GM18499 (cell line): Measurements from ENCODE around the gene HNMT.
"Not testable (repeated sequence)": the region's sequence is repeated elsewhere in the genome, so short reads cannot be mapped to it uniquely, and the experiment has no call there.

Experiments
- ATAC-seq: cut with Tn5 transposase; IDR thresholded peaks from one replicate; pipeline ENCODE4 v1.9.1; 2021; ENCODE audit warnings: moderate number of reproducible peaks; ENCODE audit not compliant: insufficient read depth, unreplicated experiment

The HNMT gene

DNA sequence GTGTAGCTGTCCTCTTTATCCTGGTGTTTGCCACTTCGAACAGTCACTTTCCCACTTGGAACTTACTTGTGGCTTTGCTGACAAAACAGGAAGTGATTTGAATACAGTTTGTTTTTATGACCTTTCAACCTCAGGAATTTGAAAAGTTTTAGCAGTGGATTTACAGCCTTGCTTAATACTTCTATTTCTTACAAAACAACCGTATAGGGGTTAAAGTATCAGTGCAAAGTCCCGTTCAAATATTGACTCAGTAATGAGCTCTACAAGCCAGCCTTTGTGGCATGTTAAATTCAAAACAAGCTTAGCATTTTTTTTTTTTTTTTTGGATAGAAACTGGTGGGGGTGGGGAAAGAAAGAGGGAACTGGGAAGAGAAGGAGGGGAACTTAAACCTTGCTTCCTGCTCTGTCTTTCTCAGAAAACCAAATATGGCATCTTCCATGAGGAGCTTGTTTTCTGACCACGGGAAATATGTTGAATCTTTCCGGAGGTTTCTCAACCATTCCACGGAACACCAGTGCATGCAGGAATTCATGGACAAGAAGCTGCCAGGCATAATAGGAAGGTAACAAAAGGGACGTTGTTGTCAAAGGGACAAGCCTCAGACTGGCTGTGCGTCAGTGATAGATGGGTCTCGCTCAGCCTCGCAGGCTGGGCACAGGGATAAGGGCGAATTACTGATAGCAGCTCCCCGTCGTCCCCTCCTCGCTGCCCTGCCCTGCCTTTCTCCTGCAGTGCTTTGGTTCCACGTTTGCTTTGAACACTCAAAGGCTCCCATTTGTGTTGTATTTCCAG lies at the start of gene HNMT:
HNMT (plus strand) TSS at position 408 of the 793 bp plus-strand sequence; CDS start at position 427, 19 bp downstream.
- ATAC-seq: no peak

- ATAC-seq: no peak
Measured at GRCh38 chr2:137921105-137921880, 43.0 kb upstream of the HNMT start.

DNA sequence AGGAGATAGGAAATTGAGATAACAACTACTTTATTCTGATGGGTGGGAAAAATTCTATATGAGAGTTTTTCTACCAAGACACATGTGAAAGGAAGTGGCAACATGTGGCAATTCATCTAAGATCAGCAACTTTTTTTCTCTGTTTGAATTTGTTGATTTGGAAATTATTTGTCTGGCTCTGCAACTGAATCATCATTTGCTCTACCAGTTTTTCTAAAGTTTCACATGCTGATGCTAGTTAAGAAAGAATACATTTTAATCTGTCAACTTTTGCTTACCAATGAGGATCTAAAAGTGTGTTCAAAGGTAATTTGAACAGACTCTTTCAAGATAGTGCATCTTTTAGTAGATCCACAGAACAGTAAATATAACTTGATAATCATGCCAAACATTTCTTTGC lies 42.1 kb upstream of the HNMT start:
- ATAC-seq: not testable (repeated sequence)

DNA sequence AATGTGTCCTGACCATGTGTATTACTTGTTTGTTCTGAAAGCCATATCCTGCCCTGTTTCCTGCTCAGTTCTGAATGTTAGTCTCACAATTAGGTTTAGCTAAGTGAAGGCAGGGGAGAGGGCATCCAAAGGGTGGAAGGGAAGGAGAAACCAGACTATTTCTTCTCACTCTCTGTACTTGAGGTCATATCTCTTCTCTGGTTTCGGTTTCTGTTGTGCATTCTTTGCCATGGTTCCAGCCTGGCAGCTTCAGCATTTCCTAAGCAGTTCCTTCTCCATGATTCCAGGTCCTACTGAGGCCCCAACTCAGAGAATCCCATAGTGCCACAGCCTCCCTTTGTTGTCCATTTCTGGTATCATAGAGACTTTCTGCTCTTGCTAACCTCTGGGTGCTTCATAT lies 40.3 kb upstream of the HNMT start:
- ATAC-seq: no peak

- ATAC-seq: no peak
Measured at GRCh38 chr2:137925599-137925998, 38.7 kb upstream of the HNMT start.

DNA sequence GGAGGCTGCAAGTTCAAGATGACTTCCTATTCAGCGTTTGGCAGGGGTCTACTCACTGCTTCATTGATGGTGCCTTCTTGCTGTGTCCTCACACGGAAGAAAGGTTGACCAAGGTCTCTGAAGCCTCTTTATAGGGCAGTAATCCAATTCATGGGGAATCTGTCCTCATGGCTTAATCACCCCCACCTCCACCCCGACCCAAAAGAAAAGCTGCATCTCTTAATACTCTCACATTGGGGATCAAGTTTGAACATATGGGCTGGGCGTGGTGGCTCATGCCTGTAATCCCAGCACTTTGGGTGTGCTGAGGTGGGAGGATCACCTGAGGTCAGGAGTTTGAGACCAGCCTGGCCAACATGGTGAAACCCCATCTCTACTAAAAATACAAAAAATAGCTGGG lies 36.4 kb upstream of the HNMT start:
- ATAC-seq: no peak

GRCh38 chr2:137928547-137929518 lies 35.4 kb upstream of the HNMT start:
- no peak for ATAC-seq

GRCh38 chr2:137929519-137929916 lies 34.8 kb upstream of the HNMT start:
- ATAC-seq: no peak

DNA sequence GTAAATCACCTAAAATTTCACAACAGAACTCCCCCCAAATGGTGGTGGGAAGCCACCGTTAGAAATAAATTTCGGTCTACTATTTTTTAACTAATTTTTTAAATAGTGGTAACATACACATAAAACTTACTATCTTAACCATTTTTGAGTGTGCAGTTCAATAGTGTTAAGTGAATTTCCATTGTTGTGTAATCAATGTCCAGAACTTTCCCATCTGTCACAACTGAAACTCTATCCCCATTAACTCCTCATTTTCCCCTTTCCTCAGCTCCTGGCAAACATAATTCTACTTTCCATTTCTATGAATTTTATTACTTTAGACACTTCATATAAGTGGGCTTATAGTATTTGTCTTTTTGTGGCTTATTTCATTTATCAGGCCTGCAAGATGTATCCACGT lies 34.1 kb upstream of the HNMT start:
- ATAC-seq: no peak

DNA sequence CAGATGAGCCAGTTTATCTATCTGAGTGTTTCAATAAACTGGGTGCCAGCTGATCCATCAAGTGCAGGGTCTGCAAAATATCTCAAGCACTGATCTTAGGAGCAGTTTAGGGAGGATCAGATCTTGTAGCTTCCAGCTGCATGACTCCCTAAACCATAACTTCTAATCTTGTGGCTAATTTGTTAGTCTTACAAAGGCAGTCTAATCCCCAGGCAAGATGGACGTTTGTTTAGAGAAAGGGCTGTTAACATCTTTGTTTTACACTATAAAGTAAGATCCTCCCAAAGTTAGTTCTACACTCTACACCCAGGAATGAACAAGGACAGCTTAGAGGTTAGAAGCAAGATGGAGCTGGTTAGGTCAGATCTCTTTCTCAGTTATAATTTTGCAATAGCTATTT lies 28.7 kb upstream of the HNMT start:
- no peak for ATAC-seq

GRCh38 chr2:137937246-137937645 lies 27.0 kb upstream of the HNMT start:
- ATAC-seq: no peak

GRCh38 chr2:137937778-137938177 lies 26.5 kb upstream of the HNMT start:
- ATAC-seq: no peak

DNA sequence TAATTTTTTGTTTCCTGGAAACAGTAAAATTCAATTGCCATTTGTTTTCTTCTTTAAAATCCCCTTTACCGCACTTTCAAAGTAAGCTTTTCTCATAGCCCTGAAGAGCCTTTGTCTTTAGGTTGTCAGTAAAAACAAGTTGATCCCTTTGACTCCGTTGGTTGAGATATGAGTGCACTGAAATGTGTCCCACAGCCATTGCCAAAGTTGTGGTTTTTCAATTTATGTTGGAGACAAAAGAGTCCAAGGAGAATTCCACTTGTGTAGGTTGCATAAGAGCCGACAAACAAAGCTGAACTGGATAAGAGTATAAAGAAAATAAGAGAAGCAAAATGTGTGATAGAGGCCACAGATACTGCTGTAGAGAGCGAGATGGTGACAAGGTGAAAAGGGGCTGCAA lies 26.1 kb upstream of the HNMT start:
- no peak for ATAC-seq

GRCh38 chr2:137939026-137939425 lies 25.2 kb upstream of the HNMT start:
- ATAC-seq: no peak

- ATAC-seq: no peak
Measured at GRCh38 chr2:137940154-137940553, 24.1 kb upstream of the HNMT start.

GRCh38 chr2:137942037-137942832 lies 22.0 kb upstream of the HNMT start:
- no peak for ATAC-seq

- ATAC-seq: no peak
Measured at GRCh38 chr2:137942833-137943677, 21.2 kb upstream of the HNMT start.

DNA sequence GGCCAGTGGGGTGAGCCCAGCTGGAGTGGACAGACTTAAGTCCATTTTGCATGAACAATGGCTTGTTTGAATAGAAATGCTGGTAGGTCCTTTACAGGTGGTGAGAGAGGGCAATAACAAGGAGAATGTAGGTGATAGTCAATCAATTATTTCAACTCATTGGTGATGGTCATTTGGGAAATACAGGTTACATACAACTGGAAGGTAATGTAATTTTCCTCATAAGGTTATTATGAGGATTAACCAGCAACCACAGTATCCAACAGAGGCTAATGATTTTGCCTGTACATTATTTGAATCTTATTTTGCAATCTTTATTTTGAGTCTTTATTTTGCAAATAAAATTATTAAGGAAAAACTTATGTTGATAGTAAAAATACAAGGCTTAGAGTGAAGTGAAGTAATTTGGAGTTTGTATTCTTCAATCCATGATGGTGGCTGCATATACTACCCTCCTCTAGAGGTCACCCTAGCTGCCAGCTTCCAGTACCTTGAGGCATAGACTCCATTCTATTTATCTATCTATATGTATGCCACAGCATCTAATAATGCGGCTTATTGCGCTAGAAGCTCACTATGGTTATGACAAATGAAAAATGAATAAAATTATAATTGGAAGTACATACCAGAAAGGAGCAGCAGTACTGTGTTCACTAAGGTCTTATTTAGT lies 20.5 kb upstream of the HNMT start:
- ATAC-seq: no peak
